GM12878 (cell line): ENCODE measurements around the gene PERM1. TPM values are rescaled to one million over a fixed set of nuclear protein-coding genes. Genes with fewer than 3 reads are reported as not detected.
A peak's percentile ranks its signal among the peaks of the same experiment; 100 is the strongest.

Source experiments
- ATAC-seq: fragments of 200-7000 bp; cut with Tn5 transposase; 3 replicates; pipeline ENCODE4 v1.9.1; 2020; ENCODE audit warnings: mild to moderate bottlenecking, moderate library complexity
- BruUV-seq: library from RNA; stranded (reverse); fragments of 400-500 nt; replicated peaks from 2 replicates; lab custom pipeline; 2021; lab: Mats Ljungman, UMichigan
- CTCF ChIA-PET: fragments of 300-600 bp; sonication (Branson Sonifier 250); formaldehyde crosslinking; extraction: SDS; loops from one replicate; lab custom pipeline; 2021; ENCODE audit warnings: inconsistent platforms; lab: Yijun Ruan, JAX
- POLR2A ChIA-PET: fragments of 350-600 bp; formaldehyde crosslinking; extraction: SDS; loops from one replicate; lab custom pipeline; 2021; ENCODE audit warnings: inconsistent platforms; lab: Charles Lee
- RAD21 ChIA-PET: fragments of 300-600 bp; sonication (Branson Sonifier 250); formaldehyde crosslinking; loops from one replicate; lab custom pipeline; 2023; ENCODE audit warnings: antibody characterized with exemption; ENCODE audit not compliant: unreplicated experiment; lab: Charles Lee
- SMC1A ChIA-PET: fragments of 300-600 bp; sonication (Branson Sonifier 250); formaldehyde crosslinking; loops from one replicate; lab custom pipeline; 2023; ENCODE audit not compliant: unreplicated experiment, uncharacterized antibody; lab: Charles Lee
- DNase-seq: peaks from one replicate; pipeline ENCODE4 v3.0.0-alpha.2; 2011; ENCODE audit warnings: low read depth, low spot score
- FAIRE-seq: peaks from 3 replicates; lab custom pipeline; 2011; peaks lifted over from hg19 to GRCh38; lab: Jason Lieb, UNC
- H2AFZ ChIP-seq: 2 replicates; pipeline ENCODE4 v1.6.0; 2011; ENCODE audit warnings: low read depth, low read length, control low read depth; ENCODE audit not compliant: control insufficient read depth
- H3K27ac ChIP-seq: 2 replicates; pipeline ENCODE4 v1.5.1; 2011; ENCODE audit warnings: control low read depth; ENCODE audit not compliant: control insufficient read depth, insufficient read depth
- H3K27me3 ChIP-seq, 2 experiments: replicated peaks in 1 of 2; 2 replicates each; pipeline versions ENCODE4 v1.6.0 to v1.6.1; 2011; ENCODE audit warnings: low read length in 1 of 2; ENCODE audit not compliant: control insufficient read depth in 2 of 2, insufficient read depth in 2 of 2
- H3K36me3 ChIP-seq, 2 experiments: 2 replicates each; pipeline ENCODE4 v1.5.1; 2011; ENCODE audit warnings: low read length in 1 of 2; ENCODE audit not compliant: control insufficient read depth in 2 of 2, insufficient read depth in 2 of 2
- H3K4me1 ChIP-seq: 2 replicates; pipeline ENCODE4 v1.6.1; 2011; ENCODE audit warnings: mild to moderate bottlenecking, low read length, moderate library complexity, mixed read lengths; ENCODE audit not compliant: control insufficient read depth, insufficient read depth
- H3K4me2 ChIP-seq: 2 replicates; pipeline ENCODE4 v1.6.0; 2011; ENCODE audit warnings: control low read depth; ENCODE audit not compliant: control insufficient read depth, insufficient read depth
- H3K4me3 ChIP-seq: fragments of 200-600 bp; sonication (generic); 2 replicates; pipeline ENCODE4 v1.5.1; 2016
- H3K79me2 ChIP-seq: 2 replicates; pipeline ENCODE4 v1.6.0; 2011; ENCODE audit warnings: low read length; ENCODE audit not compliant: control insufficient read depth, insufficient read depth
- H3K9ac ChIP-seq: 2 replicates; pipeline ENCODE4 v1.8.0; 2011; ENCODE audit warnings: low read length, control low read depth, mixed read lengths; ENCODE audit not compliant: control insufficient read depth, insufficient read depth
- H3K9me3 ChIP-seq: replicated peaks from 3 replicates; pipeline ENCODE4 v1.5.1; 2011; ENCODE audit warnings: mild to moderate bottlenecking, low read length; ENCODE audit not compliant: control insufficient read depth, insufficient read depth
- H4K20me1 ChIP-seq: 2 replicates; pipeline ENCODE4 v1.6.0; 2011; ENCODE audit not compliant: control insufficient read depth, insufficient read depth
- ATF3 ChIP-seq: IDR thresholded peaks from 2 replicates; pipeline ENCODE4 v1.6.1; 2011; ENCODE audit warnings: low read depth, mild to moderate bottlenecking, low read length, moderate library complexity, borderline replicate concordance; ENCODE audit errors: extremely low read depth
- BCL3 ChIP-seq: IDR thresholded peaks from 2 replicates; pipeline ENCODE4 v1.6.1; 2011; ENCODE audit warnings: borderline replicate concordance, low read depth, mild to moderate bottlenecking, moderate library complexity, low read length; ENCODE audit not compliant: insufficient read depth, poor library complexity, severe bottlenecking
- BCLAF1 ChIP-seq: fragments of 450-650 bp; IDR thresholded peaks from 2 replicates; pipeline ENCODE4 v1.6.1; 2017; ENCODE audit warnings: antibody characterized with exemption, mild to moderate bottlenecking, moderate library complexity
- E4F1 ChIP-seq: fragments of 450-650 bp; IDR thresholded peaks from 2 replicates; pipeline ENCODE4 v1.6.1; 2018; ENCODE audit warnings: borderline replicate concordance, mild to moderate bottlenecking; ENCODE audit not compliant: partially characterized antibody
- GATAD2B ChIP-seq: fragments of 450-650 bp; conservative IDR thresholded peaks from 2 replicates; pipeline ENCODE4 v1.6.1; 2017; ENCODE audit warnings: low read depth, mild to moderate bottlenecking, moderate library complexity
- IKZF2 ChIP-seq, 2 experiments: fragments of 450-650 bp; IDR thresholded peaks; 2 replicates each; pipeline ENCODE4 v1.6.1; 2017; ENCODE audit warnings: mild to moderate bottlenecking in 2 of 2, moderate library complexity in 2 of 2
- IRF5 ChIP-seq: fragments of 450-650 bp; IDR thresholded peaks from 2 replicates; pipeline ENCODE4 v1.6.1; 2017; ENCODE audit warnings: borderline replicate concordance
- LARP7 ChIP-seq: fragments of 450-650 bp; IDR thresholded peaks from 2 replicates; pipeline ENCODE4 v1.6.1; 2017; ENCODE audit warnings: mild to moderate bottlenecking
- NFXL1 ChIP-seq: fragments of 450-650 bp; IDR thresholded peaks from 2 replicates; pipeline ENCODE4 v1.6.1; 2017; ENCODE audit warnings: antibody characterized with exemption, mild to moderate bottlenecking, borderline replicate concordance
- RBBP5 ChIP-seq: fragments of 200-600 bp; sonication (generic); conservative IDR thresholded peaks from 2 replicates; pipeline ENCODE4 v1.6.1; 2016
- WRNIP1 ChIP-seq: IDR thresholded peaks from 2 replicates; pipeline ENCODE4 v1.6.1; 2011; ENCODE audit warnings: low read depth, low read length, improper control_type of control experiment, borderline replicate concordance
- YBX1 ChIP-seq: fragments of 450-650 bp; IDR thresholded peaks from 2 replicates; pipeline ENCODE4 v1.6.1; 2016; ENCODE audit warnings: antibody characterized with exemption
- WGBS: methylation state at CpG from one replicate; pipeline ENCODE4 v1.1.6; 2016; ENCODE audit warnings: low lambda C conversion rate; ENCODE audit not compliant: insufficient replicate concordance, insufficient coverage; ENCODE audit errors: missing lambda C conversion rate; 5-methylcytosine and 5-hydroxymethylcytosine counted together
- in situ Hi-C: fragments of 300-500 bp; cut with MboI; formaldehyde crosslinking; loops from 9 replicates; pipeline ENCODE4 v1.14.3; 2018; ENCODE audit warnings: mixed read lengths
- intact Hi-C: fragments of 100-400 bp; cut with micrococcal nuclease; formaldehyde crosslinking; loops from one replicate; pipeline ENCODE4 v1.14.2; 2022; ENCODE audit not compliant: unreplicated experiment
- polyA plus RNA-seq, 11 experiments: library from polyadenylated mRNA; depleted of rRNA in 4 of 11; unstranded in 6 of 11; stranded (reverse) in 5 of 11; fragments of >200 nt; fragmentation: Nextera tagmentation in 4 of 11; fragmentation: Illumina TruSeq in 1 of 11; extraction: Ambion mirVana in 4 of 11; extraction: Trizol in 1 of 11; gene quantifications; 1 replicate in 1 of 11; 2 replicates in 10 of 11; pipeline versions ENCODE4 v1.2.1 to v1.2.3, GENCODE V29; 2011 to 2016; ENCODE audit warnings: inconsistent platforms in 2 of 11, missing spikeins in 2 of 11, low read depth in 1 of 11
- total RNA-seq, 4 experiments: library from RNA; depleted of rRNA in 3 of 4; stranded (reverse); fragments of >200 nt in 3 of 4; fragmentation: Illumina TruSeq in 1 of 4; extraction: Trizol in 1 of 4; gene quantifications; 2 replicates each; pipeline versions ENCODE4 v1.2.1 to v1.2.3, GENCODE V29; 2013 to 2021

The PERM1 gene
- total and polyA plus RNA-seq, 10 of the 15 experiments (the other 5 are each of a cell fraction or from before 2014, with no cell fraction given), result not detected

GRCh38 chr1:960363-961131, 21.3 kb downstream of the PERM1 start, which contains the start of gene KLHL17:
KLHL17 (plus strand) TSS chr1:960584; CDS start chr1:960694, 110 bp downstream.
- H3K4me1 ChIP-seq, result peaks cover 17% of the 10 kb centered on the region
- H3K79me2 ChIP-seq, result peaks cover 20% of the 10 kb centered on the region
- H3K9me3 ChIP-seq, result no peaks in the 10 kb centered on the region
- FAIRE-seq (no peak), ATAC-seq (peak; percentile 79), DNase-seq (no peak)
- intact Hi-C loops (no loop called here), in situ Hi-C loops (no loop called here)
- under 1% methylated on average over 43 of the region's 109 CpGs for WGBS
- BruUV-seq, result no TSS peak
- ChIA-PET RAD21 (no interaction called here), CTCF (no interaction called here), POLR2A (interaction anchor here (0.7 kb wide), 1 partner anchor 56 kb away, joined by 6 read pairs; no protein-coding TSS in a partner anchor), SMC1A (no interaction called here)
- H4K20me1 ChIP-seq, result no peaks in the 10 kb centered on the region
- H2AFZ ChIP-seq, result peak within 1 kb of the TSS; percentile 54
- peak within 1 kb of the TSS; percentile 68 for H3K4me3 ChIP-seq
- peaks cover 0 to 6% of the 10 kb centered on the region in 2 experiments; a peak in 3 of 4 replicates for H3K36me3 ChIP-seq
- peak within 1 kb of the TSS; percentile 77 for H3K4me2 ChIP-seq
- H3K27ac ChIP-seq, result no peak within 1 kb of the TSS
- H3K27me3 ChIP-seq, result no peaks in the 10 kb centered on the region
- peak within 1 kb of the TSS; percentile 51; the same call in 1 of the 2 replicates for H3K9ac ChIP-seq
- TF ChIP-seq IRF5 (no peak), BCLAF1 (no peak), GATAD2B (no peak; the same call in none of the 2 replicates), YBX1 (no peak), LARP7 (peak; percentile 33; the same call in 1 of the 2 replicates), NFXL1 (no peak), ATF3 (no peak), WRNIP1 (no peak), RBBP5 (no peak), E4F1 (no peak), BCL3 (no peak), IKZF2 (IDR thresholded peaks at IDR 0.05) (no peak)
